ENCODE data around the gene PIP5K1A.

- TF ChIP-seq EZH2 (IDR thresholded peaks at IDR 0.05; ENCODE audit: insufficient read depth, poor library complexity, severe bottlenecking) (no peak), EZH2phosphoT487 (IDR thresholded peaks at IDR 0.05; ENCODE audit: insufficient read depth, low read depth) (no peak)
These were observed 85.7 kb downstream of the PIP5K1A start for GRCh38 chr1:151284013-151284577.
